Measurements from ENCODE around the gene SEC14L5. TPM values are rescaled to one million over a fixed set of nuclear protein-coding genes. Genes with fewer than 3 reads are reported as not detected.

The SEC14L5 gene
- total RNA-seq, 1 donor from 2014 or later, result not detected

GRCh38 chr16:5001986-5002385, 43.9 kb downstream of the SEC14L5 start:
- no peak overlapping the region for H3K27ac Mint-ChIP-seq (ENCODE audit: unreplicated experiment)
- no peak for TF ChIP-seq CTCF (IDR thresholded peaks at IDR 0.05)

GRCh38 chr16:5002699-5003143, 44.6 kb downstream of the SEC14L5 start:
- no peaks in the 10 kb centered on the region for H3K36me3 Mint-ChIP-seq (ENCODE audit: unreplicated experiment)

More at GRCh38 chr16:5001986-5002385, 43.9 kb downstream of the SEC14L5 start:
- Mint-ChIP-seq H3K27me3 (ENCODE audit: unreplicated experiment) (peaks cover 14% of the 10 kb centered on the region), H3K9me3 (ENCODE audit: unreplicated experiment) (no peaks in the 10 kb centered on the region), H3K36me3 (ENCODE audit: unreplicated experiment) (no peaks in the 10 kb centered on the region), H3K4me3 (ENCODE audit: unreplicated experiment) (no peak overlapping the region), H3K4me1 (ENCODE audit: unreplicated experiment) (no peaks in the 10 kb centered on the region)
- DNase-seq (ENCODE audit: extremely low spot score, unreplicated experiment), result no peak

GRCh38 chr16:5003211-5003610, 45.1 kb downstream of the SEC14L5 start:
- Mint-ChIP-seq H3K36me3 (ENCODE audit: unreplicated experiment) (no peaks in the 10 kb centered on the region), H3K4me1 (ENCODE audit: unreplicated experiment) (no peaks in the 10 kb centered on the region), H3K27ac (ENCODE audit: unreplicated experiment) (no peak overlapping the region), H3K4me3 (ENCODE audit: unreplicated experiment) (no peak overlapping the region), H3K9me3 (ENCODE audit: unreplicated experiment) (no peaks in the 10 kb centered on the region), H3K27me3 (ENCODE audit: unreplicated experiment) (peaks cover 7% of the 10 kb centered on the region)
- TF ChIP-seq CTCF (IDR thresholded peaks at IDR 0.05), result no peak
- DNase-seq (ENCODE audit: extremely low spot score, unreplicated experiment), result no peak

More at GRCh38 chr16:5002699-5003143, 44.6 kb downstream of the SEC14L5 start:
- no peak overlapping the region for H3K27ac Mint-ChIP-seq (ENCODE audit: unreplicated experiment)
- H3K4me3 Mint-ChIP-seq (ENCODE audit: unreplicated experiment), result no peak overlapping the region
- no peak for DNase-seq (ENCODE audit: extremely low spot score, unreplicated experiment)
- TF ChIP-seq CTCF (IDR thresholded peaks at IDR 0.05), result no peak
- H3K4me1 Mint-ChIP-seq (ENCODE audit: unreplicated experiment), result no peaks in the 10 kb centered on the region
- H3K9me3 Mint-ChIP-seq (ENCODE audit: unreplicated experiment), result no peaks in the 10 kb centered on the region
- peaks cover 8% of the 10 kb centered on the region for H3K27me3 Mint-ChIP-seq (ENCODE audit: unreplicated experiment)

- TF ChIP-seq CTCF (IDR thresholded peaks at IDR 0.05), result no peak
- no peaks in the 10 kb centered on the region for H3K36me3 Mint-ChIP-seq (ENCODE audit: unreplicated experiment)
- H3K27ac Mint-ChIP-seq (ENCODE audit: unreplicated experiment), result no peak overlapping the region
- no peaks in the 10 kb centered on the region for H3K4me1 Mint-ChIP-seq (ENCODE audit: unreplicated experiment)
- peaks cover 5% of the 10 kb centered on the region for H3K27me3 Mint-ChIP-seq (ENCODE audit: unreplicated experiment)
- H3K4me3 Mint-ChIP-seq (ENCODE audit: unreplicated experiment), result no peak overlapping the region
- H3K9me3 Mint-ChIP-seq (ENCODE audit: unreplicated experiment), result no peaks in the 10 kb centered on the region
- DNase-seq (ENCODE audit: extremely low spot score, unreplicated experiment), result no peak
These were observed 45.7 kb downstream of the SEC14L5 start for GRCh38 chr16:5003828-5004227.

DNA sequence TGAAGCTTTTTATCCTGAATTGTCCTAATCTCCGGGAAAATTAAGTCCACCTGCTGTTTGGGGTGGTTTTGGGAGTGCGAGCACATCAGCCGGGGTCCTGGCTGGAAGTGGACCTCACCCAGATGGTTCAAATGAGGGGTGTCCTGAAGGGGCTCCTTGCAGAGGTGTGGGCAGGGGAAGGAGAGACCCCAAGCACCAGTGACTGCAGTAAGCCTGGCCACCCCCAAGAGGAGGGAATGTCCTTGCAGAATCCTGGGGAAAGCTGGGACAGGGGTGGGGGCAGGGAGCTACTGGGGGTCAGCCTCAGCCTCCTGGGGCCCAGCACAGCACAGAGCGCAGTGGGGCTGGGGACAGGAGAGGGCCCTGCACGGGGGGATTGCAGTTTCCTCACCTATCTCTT, 46.2 kb downstream of the SEC14L5 start:
- Mint-ChIP-seq H3K27me3 (ENCODE audit: unreplicated experiment) (peaks cover 3% of the 10 kb centered on the region), H3K4me3 (ENCODE audit: unreplicated experiment) (no peak overlapping the region), H3K4me1 (ENCODE audit: unreplicated experiment) (no peaks in the 10 kb centered on the region), H3K36me3 (ENCODE audit: unreplicated experiment) (no peaks in the 10 kb centered on the region), H3K27ac (ENCODE audit: unreplicated experiment) (no peak overlapping the region), H3K9me3 (ENCODE audit: unreplicated experiment) (no peaks in the 10 kb centered on the region)
- DNase-seq (ENCODE audit: extremely low spot score, unreplicated experiment), result no peak
- TF ChIP-seq CTCF (IDR thresholded peaks at IDR 0.05), result no peak

Data from osteocyte (in vitro differentiated cells).